ENCODE data around the gene H2AZ2.
A peak's percentile ranks its signal among the peaks of the same experiment; 100 is the strongest.
"Not testable (repeated sequence)": the region's sequence is repeated elsewhere in the genome, so short reads cannot be mapped to it uniquely, and the experiment has no call there.

The H2AZ2 gene

DNA sequence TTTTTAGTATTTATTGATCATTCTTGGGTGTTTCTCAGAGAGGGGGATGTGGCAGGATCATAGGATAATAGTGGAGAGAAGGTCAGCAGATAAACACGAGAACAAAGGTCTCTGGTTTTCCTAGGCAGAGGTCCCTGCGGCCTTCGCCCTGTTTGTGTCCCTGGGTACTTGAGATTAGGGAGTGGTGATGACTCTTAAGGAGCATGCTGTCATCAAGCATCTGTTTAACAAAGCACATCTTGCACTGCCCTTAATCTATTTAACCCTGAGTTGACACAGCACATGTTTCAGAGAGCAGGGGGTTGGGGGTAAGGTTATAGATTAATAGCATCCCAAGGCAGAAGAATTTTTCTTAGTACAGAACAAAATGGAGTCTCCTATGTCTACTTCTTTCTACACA, 22.4 kb upstream of the H2AZ2 start:
- DNase-seq, result not testable (repeated sequence)

GRCh38 chr7:44867073-44867995, 19.4 kb upstream of the H2AZ2 start:
- DNase-seq, result peak; percentile 24 to 68

DNA sequence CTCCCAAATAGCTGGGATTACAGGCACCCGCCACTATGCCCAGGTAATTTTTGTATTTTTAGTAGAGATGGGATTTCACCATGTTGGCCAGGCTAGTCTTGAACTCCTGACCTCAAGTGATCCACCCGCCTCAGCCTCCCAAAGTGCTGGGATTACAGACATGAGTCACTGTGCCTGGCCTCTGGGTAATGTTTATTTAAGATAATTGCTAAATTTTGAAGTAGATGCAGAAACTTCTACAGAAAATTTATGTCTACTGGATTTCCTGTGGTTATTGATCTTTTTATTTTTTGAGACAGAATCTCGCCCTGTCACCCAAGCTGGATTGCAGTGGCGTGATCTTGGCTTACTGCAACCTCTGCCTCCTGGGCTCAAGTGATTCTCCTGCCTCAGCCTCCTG, 14.1 kb upstream of the H2AZ2 start:
- not testable (repeated sequence) for DNase-seq

DNA sequence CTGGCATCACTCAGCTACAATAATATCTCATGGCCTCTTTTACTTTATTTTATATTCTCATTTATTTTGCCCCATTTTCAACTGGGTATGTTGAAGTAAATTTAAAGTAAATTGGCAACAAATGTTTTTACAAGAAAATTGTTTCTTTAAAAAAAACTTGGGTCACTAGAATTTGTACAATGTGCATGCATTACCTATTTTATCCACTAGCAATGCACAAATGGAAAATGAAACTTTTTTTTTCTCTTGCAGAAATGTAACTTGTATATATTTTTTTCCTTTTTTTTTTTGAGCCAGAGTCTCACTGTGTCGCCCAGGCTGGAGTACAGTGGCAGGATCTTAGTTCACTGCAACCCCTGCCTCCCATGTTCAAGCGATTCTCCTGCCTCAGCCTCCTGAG, 10.3 kb upstream of the H2AZ2 start:
- DNase-seq, result no peak

DNA sequence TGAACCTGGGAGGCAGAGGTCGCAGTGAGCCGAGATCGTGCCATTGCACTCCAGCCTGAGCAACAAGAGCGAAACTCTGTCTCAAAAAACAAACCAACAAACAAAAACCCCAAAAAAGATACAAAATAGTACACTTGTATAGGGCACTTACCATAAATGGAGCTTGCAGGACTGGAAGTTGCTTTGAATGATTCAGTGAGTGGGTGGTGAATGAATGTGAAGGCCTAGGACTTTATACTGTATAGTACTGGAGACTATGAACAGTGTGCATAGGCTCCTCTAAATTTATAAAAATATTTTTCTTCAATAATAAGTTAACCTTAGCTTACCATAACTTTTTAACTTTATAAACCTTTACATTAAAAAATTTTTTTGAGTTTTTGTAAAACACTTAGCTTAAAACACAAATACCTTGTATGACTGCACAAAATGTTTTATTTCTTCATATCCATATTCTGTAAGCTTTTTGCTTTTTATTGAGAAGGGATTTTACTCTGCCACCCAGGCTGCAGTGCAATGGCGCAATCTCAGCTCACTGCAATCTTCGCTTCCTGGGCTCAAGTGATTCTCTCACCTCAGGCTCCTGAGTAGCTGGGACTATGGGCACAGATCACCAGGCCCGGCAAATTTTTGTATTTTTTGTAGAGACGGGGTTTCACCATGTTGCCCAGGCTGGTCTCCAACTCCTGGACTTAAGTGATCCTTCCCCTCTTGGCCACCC, 6.9 kb upstream of the H2AZ2 start:
- DNase-seq, result no peak

GRCh38 chr7:44853391-44853790, 5.5 kb upstream of the H2AZ2 start:
- DNase-seq, result no peak

DNA sequence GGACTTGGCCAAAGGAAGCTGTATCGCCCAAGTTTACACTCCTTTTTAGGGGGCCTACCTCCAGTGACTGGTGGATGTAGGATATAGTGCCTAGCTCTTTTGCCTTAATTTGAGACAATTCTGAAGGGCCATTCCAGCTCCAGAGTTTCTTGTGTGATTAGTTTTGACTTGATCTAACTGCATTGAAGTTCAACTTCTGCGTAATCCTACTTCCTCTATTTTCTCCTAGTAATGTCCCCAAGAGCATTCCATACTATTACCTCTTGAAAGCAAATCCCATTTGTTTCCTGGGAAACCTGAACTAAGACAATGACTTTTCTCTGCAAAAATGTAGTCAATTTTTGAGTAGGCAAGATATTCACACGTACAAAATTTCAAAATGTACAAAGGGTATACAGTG, 4.7 kb upstream of the H2AZ2 start:
- no peak for DNase-seq

- DNase-seq, result no peak
These were observed 2.1 kb upstream of the H2AZ2 start for GRCh38 chr7:44849885-44850544.

DNA sequence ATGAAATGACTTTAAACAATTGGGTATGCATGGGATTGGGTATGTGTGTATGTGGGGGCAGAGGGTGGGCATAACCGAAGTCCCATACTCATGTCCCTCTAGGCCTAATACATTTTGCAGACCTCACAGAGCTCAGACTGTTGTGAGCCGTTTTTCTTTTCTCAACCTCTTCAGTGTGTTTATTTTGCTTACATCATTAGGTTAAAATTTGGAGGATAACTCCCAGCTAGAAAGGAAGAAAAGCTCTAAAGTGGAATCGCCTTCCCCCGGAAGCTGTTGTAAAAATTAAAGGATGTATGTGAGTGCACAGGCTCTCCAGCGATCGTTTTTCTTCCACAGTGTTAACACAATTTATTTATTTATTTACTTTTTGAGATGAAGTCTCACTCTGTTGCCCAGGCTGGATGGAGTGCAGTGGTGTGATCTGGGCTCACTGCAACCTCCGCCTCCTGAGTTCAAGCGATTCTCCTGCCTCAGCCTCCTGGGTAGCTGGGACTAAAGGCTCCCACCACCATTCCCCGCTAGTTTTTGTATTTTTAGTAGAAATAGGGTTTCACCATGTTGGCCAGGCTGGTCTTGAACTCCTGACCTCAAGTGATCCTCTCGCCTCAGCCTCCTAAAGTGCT, 1.5 kb upstream of the H2AZ2 start:
- no peak for DNase-seq

DNA sequence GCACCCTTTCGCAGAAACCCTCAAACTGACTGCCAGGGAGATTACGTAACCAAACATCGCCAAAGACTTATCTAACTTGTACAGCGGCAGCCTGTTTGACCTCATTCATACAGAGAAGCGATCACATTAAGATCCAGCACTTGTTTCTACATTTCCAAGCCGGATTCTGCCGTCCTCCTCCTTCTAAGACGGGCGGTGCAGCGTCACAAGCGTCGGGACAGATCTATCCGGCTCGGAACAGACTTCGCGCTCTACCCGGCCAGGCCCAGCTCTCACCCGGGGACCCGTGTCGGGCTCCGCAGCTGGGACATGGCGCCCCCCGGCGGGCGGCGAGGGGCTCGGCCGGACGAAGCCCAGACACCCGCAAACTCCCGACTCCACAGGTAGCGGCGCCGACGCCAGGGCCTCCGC, 373 bp downstream of the H2AZ2 start:
- peak; percentile 76 to 90 for DNase-seq

DNA sequence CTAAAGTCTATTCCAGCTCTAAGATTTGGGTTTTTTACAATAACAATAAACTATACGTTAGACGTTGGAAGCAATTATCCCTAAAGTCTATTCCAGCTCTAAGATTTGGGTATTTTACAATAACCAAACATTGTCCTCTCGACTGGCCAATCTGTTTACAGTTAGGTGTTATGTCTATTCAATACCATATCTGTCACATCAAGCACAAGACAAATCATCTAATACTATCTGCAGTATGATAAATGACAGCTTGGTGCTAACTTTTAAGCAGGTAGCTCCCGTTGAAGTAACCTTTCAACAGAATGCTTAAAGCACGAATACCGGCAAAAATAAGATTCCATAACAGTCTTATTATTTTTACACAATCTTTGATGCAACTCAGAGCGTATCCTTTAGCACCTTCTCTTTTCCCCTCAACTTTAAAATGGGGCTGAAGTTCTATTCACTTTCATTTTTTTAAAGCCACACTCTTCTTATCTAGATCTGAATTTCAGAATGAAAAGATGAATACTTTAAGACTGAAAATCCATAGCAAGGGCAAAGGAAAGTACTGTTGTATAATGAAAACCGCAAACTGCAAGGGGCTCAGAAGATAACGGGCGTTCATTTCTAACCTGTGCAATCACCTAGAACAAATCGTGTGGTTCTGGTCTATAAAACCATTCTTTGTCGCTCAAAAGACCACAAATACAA, 925 bp downstream of the H2AZ2 start:
- DNase-seq, result no peak

- DNase-seq, result not testable (repeated sequence)
These were observed 1.5 kb downstream of the H2AZ2 start for GRCh38 chr7:44846390-44846789.

DNA sequence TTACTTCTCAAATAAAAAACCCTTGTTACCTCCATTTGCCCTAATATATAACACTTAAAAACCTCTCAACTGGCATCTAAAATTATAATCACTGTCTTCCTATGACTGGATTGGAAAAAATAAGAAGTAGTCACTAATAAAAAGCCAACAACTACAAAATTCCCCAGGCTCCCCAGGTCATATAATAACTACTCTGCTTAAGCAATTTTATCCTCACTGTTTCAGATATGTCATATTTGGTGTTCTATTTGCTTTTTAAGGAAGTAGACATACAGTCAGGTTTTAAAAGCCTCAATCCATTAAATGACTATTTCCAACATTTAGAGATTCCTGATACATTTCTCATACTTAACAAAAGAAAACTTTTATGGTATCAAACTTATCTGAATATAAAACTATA, 2.4 kb downstream of the H2AZ2 start:
- no peak for DNase-seq

GRCh38 chr7:44843440-44843839, 4.4 kb downstream of the H2AZ2 start:
- DNase-seq, result not testable (repeated sequence)

DNA sequence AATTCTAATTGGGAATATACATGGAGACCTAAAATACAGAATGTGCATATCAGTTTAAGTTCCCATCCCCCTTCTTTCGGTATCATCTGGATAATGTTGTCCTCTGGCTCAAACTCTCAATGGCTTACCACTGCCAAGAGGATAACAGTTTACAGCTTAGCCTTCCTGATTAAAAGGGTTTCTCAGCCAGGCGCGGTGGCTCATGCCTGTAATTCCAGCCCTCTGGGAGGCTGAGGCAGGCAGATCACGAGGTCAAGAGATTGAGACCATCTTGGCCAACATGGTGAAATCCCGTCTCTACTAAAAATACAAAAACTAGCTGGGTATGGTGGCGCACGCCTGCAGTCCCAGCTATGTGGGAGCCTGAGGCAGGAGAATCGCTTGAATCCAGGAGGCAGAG, 5.2 kb downstream of the H2AZ2 start:
- DNase-seq, result not testable (repeated sequence)

- DNase-seq, result no peak
These were observed 9.1 kb downstream of the H2AZ2 start for GRCh38 chr7:44838751-44839150.

GRCh38 chr7:44827567-44827966, 20.3 kb downstream of the H2AZ2 start:
- no peak for DNase-seq

GRCh38 chr7:44824894-44825526, 22.9 kb downstream of the H2AZ2 start:
- DNase-seq, result no peak

DNA sequence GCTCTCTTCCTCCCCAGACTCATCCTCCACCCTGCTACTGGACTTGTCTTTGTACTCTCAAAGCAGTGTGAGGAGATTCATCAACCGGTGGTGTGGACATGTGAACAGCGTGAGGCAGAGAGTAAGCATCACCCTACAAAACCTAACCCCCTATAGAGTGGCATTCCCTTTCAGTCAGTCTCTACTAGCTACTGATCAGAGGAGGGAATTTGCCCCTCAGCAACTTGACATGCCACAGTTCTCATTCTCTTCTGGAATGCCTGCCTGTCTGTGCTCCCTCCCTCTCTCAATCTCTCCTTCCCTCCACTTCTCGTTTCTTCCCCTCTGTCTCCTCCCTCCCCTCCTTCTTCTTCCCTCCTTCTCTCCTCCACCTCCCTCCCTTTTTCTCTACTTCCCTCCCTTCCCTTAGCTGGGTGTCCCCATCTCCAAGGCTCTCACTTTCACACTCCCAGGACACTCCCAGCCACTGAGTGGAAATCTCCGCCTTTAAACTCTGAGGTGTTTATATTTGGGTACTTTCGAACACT, 24.6 kb downstream of the H2AZ2 start:
- no peak for DNase-seq

GRCh38 chr7:44819292-44819691, 28.6 kb downstream of the H2AZ2 start:
- no peak for DNase-seq

DNA sequence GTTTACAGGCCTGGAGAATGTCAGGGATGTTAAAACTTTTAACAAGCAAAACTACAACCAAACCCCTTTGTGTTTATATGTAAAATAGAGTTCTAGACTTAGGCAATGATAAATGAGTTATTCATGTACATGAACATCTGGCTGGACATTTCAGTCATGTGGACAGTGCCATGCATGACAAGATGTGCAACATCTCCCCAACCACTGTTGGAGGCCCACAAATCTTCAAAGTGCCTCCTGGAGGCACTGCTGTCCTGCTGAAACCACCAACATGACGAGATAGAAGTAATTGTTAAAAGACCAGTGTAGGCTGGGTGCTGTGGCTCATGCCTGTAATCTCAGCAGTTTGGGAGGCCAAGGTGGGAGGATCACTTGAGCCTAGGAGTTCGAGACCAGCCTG, 33.0 kb downstream of the H2AZ2 start:
- no peak for DNase-seq

- DNase-seq, result no peak
These were observed 36.3 kb downstream of the H2AZ2 start for GRCh38 chr7:44811571-44811970.

All from SHP77 (cell line).